GM21528 (cell line): ENCODE data around the gene ADCY7.

Experiments
- ATAC-seq: cut with Tn5 transposase; IDR thresholded peaks from one replicate; pipeline ENCODE4 v1.9.1; 2021; ENCODE audit warnings: mild to moderate bottlenecking, moderate library complexity; ENCODE audit not compliant: unreplicated experiment, low FRiP score

The ADCY7 gene

DNA sequence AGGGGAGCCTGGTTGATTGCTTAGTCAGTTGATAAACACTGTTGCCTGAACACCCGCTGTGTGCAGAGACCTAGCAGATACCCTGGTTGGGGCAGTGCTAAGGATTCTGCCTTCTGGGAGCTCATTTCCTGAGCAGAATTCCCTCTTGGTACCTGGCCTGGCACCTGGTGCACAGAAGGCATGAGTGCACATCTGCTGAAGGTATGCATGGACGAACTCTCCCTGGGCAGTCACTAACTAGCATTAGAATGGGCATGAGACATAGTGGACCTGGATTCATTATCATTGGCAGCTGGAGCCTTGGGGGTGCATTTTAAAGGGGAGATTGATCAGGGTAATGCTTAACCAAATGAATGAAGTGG, 13.1 kb downstream of the ADCY7 start:
- no peak for ATAC-seq

DNA sequence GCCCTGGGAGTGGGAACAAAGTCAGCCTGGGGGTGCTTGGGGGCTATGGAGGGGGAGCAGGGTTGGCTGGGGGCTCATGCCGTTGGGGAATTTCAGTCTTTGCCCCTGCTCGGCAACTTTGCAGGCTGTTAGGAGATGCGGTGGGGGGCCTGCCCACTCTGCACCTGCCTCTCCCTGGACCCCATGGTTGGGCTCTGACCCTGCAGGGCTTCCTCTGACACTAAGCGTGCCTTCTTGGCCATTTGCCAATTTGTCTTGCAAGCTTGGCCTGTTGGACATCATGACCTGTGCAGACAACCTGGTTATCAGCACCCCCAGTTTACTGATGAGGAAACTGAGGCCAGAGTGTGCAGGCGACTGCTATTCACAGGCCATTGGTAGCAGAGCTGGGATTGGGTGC, 14.6 kb downstream of the ADCY7 start:
- no peak for ATAC-seq

DNA sequence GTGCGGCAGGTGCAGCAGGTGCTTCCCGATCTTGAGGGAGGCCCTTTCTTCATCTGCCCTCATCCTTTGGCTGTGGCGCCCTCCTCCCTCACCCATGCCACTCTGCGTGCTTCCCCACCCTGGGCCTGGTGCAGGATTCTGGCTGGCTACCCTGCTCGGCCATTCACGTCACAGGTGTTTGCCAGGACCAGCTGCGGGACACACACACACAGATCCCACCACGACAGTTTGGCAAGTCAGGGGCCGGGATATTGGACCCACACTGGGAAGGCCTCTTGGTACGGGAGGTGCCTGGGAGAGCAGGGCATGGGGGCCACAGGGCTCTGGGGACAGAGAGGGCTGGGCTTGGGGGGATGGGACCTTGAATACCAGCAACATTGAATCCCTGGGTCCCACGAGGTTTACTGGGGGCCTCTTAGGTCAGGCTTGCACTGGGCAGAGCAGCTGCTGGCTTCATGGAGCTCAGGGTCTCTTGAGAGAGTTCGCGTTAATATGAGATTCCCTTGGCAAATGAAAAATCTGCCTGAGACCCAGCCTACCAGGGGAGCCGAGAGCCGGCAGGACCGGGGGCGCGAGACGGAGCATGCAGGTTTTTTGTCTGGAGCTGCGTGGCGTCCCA, 15.1 kb downstream of the ADCY7 start:
- ATAC-seq, result no peak

DNA sequence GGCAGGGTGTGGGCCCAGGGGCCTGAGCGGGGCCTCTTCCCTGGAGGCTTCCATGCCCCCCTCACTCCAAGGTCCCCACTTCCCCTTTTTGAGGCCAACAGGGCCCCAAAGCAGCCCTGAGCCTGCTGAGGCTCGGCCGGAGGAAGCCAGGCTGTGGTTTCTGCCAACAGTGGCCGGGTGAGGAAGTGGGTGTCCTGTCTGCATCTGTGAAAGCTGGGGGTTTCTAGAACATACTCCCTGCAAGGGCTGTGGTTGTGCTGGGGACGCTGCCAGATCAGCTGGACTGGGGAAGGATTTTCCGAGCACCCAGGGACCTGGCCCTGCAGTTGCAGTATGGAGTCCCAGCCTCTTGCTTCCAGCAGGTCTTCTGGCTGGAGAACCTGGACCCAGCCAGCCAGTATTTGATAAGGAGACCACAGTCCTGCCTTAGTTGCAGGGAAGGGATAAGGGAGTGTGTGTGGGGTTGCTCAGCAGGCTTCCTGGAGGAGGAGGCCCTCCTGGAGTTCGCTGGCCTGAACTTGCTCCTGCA, 15.7 kb downstream of the ADCY7 start:
- peak; percentile 89 for ATAC-seq

DNA sequence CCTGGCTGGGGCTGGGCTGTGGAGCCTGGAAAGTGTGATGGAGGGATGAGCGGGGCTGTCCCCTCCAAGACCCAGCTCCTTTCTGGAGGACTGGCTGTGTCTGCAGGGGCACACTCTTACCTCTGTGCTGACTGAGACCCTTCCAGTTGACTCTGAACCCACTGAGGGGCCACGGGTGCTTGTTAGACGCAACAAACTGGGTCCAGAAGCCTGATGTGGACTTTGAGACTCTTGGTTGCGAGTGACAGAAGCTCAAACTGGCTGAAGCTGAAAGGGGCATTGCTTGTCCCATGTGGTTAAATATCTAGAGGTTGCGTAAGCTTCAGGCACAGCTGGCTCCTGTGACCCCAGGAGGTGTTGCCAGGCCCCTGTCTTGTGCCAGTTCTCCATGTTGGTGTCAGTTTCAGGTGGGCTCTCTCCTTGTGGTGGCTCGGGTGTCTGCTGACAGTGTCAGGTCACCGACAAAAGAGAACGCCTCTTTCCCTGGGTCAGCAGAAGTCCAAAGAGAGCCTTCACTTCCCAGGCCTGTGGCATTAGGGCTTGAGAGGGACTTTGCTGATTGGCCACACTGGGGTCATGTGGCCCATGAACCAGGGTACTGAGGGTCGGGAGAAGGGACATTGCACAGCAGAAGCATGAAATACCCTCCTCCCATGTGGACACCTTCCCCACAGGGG, 16.7 kb downstream of the ADCY7 start:
- ATAC-seq, result no peak

DNA sequence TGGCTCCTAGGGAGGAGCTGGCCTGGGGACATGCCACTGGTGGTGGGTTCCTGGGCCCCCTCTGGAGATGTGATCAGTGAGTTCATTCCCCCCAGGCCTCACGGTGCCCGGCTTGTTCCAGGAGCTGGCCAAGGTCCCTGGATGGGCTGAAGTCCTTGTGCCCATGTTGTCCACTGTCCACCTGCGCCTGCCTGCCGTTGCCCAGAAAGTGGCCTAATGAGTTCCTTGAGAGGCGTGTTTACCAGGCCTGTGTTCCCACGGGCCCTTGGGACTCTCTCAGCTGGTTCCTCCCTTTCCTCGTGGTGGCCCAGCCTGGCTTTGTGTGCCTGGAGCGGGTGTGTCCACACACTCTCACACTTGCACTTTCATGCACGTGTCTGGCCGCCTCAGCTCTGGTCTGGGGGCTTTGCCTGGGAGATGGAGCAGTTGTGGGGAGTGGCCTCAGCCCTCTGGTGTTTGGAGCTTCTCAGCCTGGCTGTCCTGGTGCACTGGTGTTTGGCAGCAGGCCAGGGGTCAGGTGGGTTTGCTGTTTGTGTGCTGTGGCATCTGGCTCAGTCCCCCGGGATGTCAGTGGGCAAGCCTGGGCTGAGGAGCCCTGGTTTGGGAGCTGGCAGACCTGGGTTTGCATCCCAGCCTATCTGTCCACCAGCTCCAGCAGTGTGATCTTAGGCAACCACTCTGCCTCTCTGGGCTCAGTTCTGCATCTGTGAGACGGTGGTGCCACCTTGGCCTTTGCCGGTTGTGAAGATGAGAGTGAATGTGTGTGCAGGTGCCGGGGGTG, 18.0 kb downstream of the ADCY7 start:
- no peak for ATAC-seq

DNA sequence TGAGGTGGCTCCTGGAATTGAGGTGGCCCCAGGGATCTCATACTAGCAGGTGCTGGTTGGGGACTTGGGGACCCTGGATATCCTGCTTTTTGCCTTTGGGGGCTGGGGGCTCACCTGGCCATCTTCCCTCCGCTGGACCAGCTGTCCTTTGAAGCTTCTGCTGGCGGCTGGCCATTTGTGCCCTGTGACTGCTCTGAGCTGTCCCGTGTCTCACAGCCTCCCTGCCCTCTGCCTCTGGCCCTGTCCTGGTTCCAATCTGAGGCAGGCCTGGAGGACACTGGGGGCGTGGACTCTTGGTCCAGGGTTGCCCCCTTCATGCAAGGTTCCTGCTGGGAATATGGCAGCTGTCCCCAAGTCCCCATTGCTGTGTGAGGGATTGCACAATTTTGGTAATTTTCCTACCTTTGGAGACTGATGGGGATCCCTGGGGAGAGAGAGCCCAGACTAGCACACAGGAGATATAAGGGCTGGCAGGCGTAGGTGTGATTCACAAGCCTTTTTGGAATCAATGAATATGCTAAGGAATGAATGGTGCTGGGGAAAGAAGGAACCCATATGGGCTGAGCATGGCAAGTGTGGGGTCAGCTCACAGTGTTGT, 19.2 kb downstream of the ADCY7 start:
- ATAC-seq, result no peak

DNA sequence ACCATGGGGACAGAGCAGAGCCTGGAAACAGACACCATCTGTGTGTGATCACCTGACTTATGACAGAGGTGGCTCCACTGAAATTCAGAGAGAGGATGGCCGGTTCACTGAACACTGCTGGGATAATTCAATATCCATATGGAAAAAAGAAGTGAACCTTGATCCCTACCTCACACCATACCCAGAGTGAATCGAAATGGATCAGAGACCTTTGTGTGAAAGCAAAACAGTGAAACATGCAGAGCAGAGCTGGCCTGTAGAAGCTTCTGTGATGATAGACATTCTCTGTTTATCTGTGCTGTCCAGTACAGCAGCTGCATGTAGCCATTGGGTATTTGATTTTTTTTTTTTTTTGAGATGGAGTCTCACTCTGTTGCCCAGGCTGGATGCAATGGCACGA, 20.3 kb downstream of the ADCY7 start:
- no peak for ATAC-seq

DNA sequence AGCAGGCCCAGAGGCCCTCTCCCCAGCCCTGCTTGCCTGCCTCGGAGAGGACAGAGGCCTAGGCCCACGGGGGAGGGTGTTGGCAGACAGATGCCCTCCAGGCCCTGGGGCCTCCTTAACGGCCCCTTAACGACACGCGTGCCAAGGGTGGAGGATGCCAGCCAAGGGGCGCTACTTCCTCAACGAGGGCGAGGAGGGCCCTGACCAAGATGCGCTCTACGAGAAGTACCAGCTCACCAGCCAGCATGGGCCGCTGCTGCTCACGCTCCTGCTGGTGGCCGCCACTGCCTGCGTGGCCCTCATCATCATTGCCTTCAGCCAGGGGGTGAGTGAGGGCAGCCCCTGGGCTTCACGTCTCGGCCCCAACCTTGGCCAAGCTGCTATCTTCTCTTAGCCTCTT, 21.7 kb downstream of the ADCY7 start:
- no peak for ATAC-seq

DNA sequence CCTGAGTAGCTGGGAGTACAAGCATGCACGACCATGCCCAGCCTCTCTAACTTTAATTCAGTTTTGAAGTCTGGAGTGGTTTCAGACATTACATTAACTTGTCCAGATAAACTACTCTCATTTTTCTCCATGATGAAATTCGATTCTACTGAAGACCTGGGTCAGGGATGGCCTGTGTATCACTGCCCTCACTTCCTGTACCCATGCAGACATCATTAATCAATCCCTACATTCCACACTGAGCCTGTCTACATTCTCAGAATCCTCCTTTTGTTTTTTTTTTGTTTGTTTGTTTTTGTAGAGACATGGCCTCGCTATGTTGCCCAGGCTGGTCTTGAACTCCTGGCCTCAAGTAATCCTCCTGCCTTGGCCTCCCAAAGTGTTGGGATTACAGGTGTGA, 22.6 kb downstream of the ADCY7 start:
- ATAC-seq, result no peak

DNA sequence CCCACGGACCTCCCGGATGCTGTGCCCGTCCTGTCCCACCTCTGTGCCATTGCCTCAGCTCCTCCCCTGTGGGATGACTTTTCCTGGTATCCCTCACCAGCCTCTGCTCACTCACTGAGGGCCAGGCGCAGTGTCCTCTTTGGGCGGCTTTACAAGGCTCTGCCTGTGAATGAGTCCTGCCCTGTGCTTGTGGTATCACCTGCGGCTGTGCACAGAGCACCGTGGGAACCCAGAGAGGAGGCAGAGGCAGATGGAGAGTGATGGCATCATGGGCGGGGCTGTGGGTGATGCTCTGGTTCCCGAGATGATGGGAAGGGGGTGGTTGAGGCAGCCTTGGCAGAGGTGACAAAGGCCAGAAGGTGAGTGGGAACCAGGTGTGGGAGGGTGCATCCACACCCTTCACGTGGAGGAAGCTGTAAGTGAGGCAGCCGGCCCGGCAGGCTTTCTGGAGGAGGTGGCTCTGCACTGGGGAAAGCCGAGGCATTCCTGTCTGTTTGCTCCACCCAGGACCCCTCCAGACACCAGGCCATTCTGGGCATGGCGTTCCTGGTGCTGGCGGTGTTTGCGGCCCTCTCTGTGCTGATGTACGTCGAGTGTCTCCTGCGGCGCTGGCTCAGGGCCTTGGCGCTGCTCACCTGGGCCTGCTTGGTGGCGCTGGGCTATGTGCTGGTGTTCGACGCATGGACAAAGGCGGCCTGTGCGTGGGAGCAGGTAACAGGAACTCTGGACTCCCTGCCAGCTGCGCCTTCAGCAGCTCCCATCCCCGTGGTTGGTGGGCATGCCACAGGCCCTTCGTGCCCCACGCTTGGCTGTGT, 23.8 kb downstream of the ADCY7 start:
- no peak for ATAC-seq

DNA sequence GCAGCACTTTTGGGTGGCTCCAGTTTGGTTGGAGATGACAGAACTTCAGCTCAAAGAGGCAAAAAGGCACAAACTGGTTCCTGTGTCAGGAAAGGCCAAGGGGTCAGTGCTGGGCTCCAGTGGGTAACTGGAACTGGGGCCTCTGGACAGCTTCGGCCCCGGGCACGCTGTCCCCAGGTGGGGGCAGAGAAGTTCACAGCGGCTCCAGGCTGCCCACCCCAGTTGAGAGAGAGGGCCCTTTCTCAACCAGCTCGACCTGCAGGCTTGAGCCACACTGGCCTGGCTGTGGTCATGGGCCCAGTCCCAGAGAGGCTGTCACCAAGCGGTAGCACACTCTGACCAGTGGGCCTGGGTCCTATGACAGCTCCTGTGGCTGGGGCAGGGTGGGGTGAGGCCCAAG, 24.5 kb downstream of the ADCY7 start:
- ATAC-seq, result no peak

DNA sequence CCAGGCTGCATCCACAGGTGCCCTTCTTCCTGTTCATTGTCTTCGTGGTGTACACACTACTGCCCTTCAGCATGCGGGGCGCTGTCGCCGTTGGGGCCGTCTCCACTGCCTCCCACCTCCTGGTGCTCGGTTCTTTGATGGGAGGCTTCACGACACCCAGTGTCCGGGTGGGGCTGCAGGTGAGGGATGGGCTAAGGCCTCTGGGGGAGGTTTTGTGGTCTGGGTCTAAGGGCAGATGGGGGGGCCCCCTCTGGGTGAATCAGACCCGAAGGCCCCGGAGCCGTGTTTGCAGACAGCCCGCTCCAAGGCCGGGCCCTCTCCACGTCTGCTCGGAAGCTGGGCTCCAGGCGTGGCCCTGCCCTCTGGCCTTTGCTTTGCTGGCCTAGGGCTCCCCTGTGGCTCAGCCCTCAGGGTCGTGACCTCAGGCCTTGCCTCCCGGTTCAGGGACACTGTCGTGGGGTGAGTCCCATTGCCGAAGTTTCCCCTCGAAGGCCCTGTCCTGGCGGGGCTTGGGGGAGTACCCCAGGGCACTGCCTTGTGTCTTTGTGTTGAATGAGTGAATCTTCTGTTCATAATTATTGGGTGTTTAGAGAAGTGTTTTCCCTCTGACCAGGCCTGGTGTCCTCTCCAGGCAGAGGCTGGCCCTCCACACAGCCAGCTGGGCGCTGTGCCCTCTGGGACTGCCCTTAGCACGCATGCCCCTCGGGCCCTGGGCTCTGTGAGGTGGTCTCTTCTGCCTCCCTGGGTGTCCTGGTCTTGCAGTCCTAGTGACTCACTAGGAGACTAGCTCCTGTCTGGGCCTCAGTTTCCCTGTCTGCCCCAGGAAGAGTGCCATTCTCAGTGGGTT, 25.6 kb downstream of the ADCY7 start:
- ATAC-seq, result no peak

DNA sequence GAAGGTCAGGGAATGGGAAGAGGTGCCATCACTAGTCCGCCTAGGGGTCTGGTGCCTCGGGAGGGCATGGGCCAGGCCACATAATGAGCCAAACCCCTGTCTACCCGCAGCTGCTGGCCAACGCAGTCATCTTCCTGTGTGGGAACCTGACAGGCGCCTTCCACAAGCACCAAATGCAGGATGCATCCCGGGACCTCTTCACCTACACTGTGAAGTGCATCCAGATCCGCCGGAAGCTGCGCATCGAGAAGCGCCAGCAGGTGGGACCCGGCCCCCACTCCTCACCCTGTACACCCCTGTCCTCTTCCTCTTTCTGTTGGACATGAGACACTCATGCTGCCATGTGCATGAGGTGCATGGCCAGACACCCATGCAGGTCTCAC, 26.2 kb downstream of the ADCY7 start:
- ATAC-seq, result no peak

DNA sequence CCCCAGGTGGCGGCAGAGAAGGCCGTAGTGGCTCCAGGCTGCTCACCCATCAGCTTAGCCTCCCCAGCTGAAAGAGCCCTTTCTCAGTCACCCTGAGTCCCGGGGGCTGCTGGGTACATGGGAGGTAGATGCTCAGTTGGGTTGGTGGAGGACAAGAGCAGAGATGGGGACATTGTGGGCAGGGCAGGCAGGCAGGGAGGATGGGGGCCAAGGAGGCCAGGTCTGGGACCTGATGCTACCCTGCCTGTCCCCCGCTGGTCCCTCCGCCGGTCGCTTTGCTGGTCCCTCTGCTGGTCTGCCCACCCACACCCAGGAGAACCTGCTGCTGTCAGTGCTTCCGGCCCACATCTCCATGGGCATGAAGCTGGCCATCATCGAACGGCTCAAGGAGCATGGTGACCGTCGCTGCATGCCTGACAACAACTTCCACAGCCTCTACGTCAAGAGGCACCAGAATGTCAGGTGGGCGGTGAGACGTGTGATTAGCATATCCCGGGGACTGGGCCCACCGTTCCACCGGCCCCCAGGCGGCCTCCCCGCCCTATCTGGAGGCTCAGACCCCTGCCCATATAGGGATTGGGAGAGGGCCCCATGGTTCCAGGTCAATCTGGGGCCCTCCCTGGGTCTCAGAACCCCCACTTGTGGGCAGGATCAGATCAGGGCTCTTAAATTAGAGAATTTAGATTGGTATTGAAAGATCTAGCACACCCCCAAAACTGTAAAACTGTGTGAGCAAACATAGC, 26.9 kb downstream of the ADCY7 start:
- no peak for ATAC-seq

DNA sequence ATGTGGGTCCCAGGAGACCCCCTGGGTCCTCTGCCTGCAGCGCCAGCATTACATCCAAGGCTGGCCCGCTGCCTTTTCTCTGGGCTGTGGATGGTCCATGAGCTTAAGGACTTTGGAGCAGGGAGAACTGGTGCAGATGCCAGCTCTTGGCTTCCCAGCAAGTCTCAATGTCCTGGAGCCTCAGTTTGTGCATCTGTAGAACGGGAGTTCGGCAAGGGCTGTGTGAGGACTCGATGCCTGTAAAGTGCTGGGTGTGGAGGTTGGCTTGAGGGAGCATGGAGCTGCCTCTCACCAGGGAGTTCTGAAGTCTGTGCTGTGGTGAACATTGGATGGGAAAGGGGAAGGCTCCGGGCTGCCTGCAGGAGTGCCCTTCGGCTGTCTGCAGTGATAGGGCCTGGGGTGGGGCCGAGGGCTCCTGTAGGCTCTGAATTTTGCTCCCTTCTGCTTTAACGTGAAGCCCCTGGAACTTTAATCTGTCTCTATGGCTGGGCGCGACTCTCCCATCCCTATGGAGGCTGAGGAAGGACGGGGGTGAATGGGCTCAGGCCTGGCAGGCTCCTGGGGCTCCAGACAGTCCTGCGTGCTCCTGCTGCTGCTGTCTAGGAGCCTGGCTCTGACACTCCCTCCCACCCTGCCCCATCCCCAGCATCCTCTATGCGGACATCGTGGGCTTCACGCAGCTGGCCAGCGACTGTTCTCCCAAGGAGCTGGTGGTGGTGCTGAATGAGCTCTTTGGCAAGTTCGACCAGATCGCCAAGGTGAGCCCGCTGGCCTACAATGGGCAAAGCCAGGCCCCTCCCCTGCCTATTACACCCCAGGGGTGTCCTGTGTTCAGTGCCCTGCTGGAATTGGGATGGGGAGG, 27.9 kb downstream of the ADCY7 start:
- no peak for ATAC-seq

DNA sequence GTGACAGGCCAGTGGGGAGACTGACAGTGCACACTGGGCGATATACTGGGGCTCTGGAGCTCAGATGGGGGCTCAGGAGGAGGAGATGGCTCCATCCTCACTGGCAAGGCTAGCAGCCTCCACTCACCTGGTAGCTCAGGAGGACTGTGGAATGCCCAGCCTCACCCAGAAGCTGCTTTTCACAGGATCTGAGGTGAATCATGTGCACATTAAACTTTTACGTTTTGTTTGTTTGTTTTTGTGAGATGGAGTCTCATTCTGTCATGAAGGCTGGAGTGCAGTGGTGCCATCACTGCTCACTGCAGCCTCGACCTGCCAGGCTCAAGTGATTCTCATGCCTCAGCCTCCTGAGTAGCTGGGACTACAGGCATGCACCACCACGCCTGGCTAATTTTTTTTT, 28.6 kb downstream of the ADCY7 start:
- ATAC-seq, result no peak

DNA sequence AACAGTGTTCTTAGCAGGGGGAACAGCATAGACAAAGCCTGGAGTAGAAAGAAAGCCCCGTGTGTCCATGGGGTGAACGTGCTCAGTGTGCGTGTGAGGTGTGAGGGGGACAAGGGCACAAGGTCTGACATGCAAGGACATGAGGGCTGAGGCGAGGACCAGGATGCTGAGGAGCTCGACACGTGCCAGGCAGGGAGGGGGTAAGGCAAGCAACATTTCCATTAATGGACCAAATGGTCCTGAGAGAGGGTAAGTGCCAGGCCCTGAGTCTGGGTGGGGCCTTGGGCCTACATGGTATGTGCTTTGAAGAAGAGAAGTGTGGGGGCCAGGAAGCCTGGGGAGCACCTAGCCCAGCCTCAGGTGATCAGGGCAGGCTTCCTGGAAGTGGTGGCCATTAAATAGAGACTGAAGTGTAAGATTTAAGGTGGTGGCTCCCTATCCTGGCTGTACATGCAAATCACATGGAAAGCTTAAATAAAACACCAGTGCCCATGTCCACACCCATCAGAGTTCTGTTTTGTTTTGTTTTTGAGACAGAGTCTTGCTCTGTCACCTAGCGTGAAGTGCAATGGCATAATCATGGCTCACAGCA, 29.3 kb downstream of the ADCY7 start:
- ATAC-seq, result no peak
